Measurements from ENCODE around the gene PRKG1. TPM values are rescaled to one million over a fixed set of nuclear protein-coding genes. Genes with fewer than 3 reads are reported as not detected.

Gene PRKG1
- polyA plus RNA-seq, 3 donors = not detected

DNA sequence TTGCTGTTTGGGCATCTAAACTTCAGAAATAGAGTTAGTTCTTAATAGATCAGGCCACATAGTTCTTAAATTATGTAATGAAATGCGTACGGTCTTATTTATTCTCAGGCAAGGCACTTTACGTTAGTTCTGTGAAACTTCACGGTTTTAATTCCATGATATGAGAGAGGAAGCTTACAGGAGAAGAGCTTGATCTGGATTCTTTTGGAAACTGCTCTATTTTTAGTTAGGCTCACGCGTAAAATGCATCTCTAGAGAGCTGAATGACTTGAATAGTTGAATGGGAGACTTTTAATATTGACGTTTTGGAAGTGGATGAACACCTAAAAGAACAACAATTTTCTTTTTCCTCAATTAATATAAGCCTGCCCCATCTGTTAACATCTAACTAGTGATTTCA, 71.1 kb downstream of the PRKG1 start:
- H3K4me3 ChIP-seq (replicated peaks in 1 of 3; ENCODE audit: low read depth in 2 of 3, low read length in 3 of 3) = no peak overlapping the region
- no peak overlapping the region for H3K27ac Mint-ChIP-seq
- no peaks in the 10 kb centered on the region for H4K20me1 ChIP-seq (ENCODE audit: insufficient read depth, low read length)
- TF ChIP-seq, protein P1, sequence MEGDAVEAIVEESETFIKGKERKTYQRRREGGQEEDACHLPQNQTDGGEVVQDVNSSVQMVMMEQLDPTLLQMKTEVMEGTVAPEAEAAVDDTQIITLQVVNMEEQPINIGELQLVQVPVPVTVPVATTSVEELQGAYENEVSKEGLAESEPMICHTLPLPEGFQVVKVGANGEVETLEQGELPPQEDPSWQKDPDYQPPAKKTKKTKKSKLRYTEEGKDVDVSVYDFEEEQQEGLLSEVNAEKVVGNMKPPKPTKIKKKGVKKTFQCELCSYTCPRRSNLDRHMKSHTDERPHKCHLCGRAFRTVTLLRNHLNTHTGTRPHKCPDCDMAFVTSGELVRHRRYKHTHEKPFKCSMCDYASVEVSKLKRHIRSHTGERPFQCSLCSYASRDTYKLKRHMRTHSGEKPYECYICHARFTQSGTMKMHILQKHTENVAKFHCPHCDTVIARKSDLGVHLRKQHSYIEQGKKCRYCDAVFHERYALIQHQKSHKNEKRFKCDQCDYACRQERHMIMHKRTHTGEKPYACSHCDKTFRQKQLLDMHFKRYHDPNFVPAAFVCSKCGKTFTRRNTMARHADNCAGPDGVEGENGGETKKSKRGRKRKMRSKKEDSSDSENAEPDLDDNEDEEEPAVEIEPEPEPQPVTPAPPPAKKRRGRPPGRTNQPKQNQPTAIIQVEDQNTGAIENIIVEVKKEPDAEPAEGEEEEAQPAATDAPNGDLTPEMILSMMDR (IDR thresholded peaks at IDR 0.05) = no peak
- 83% methylated on average over 4 of the region's 7 CpGs for WGBS (ENCODE audit: insufficient coverage)
- H3K4me2 ChIP-seq (replicated peaks; ENCODE audit: extremely low read depth, low read length, poor library complexity, severe bottlenecking) = no peak overlapping the region
- H3K27me3 Mint-ChIP-seq (ENCODE audit: low read depth in 3 of 3) = no peaks in the 10 kb centered on the region
- H3K4me3 Mint-ChIP-seq = no peak overlapping the region
- H3K9me3 Mint-ChIP-seq = peaks cover 0 to 2% (median 0%) of the 10 kb centered on the region in 7 donors
- no peak for DNase-seq
- no peak overlapping the region for H3K9ac ChIP-seq (ENCODE audit: insufficient read depth, low read length, poor library complexity, severe bottlenecking)
- no peaks in the 10 kb centered on the region for H3K27me3 ChIP-seq (ENCODE audit: control insufficient read depth in 2 of 2, insufficient read depth in 2 of 2, low read length in 2 of 2)
- intact Hi-C loops (cut with micrococcal nuclease) = no loop called here
- H3K9me3 ChIP-seq (replicated peaks in 1 of 2; ENCODE audit: control insufficient read depth in 1 of 2, insufficient read depth in 1 of 2, low read length in 2 of 2) = no peaks in the 10 kb centered on the region
- H3K36me3 Mint-ChIP-seq = no peaks in the 10 kb centered on the region
- no peaks in the 10 kb centered on the region for H3K4me1 ChIP-seq (ENCODE audit: control insufficient read depth in 1 of 2, insufficient read depth in 2 of 2, low read length in 2 of 2)
- H3K36me3 ChIP-seq (replicated peaks in 1 of 2; ENCODE audit: control insufficient read depth in 1 of 2, insufficient read depth in 2 of 2, low read length in 2 of 2) = no peaks in the 10 kb centered on the region
- H3K27ac ChIP-seq (ENCODE audit: low read depth in 1 of 2, low read length in 2 of 2) = no peak overlapping the region
- no peaks in the 10 kb centered on the region for H3K4me1 Mint-ChIP-seq
- no peaks in the 10 kb centered on the region for H3K79me2 ChIP-seq (ENCODE audit: insufficient read depth, low read length)
- no peak overlapping the region for H2AFZ ChIP-seq (ENCODE audit: insufficient read depth, low read depth, low read length, poor library complexity, severe bottlenecking)

- TF ChIP-seq, protein P1 (IDR thresholded peaks at IDR 0.05) = no peak
- no CpG with 5 or more reads among the region's 2 CpGs for WGBS (ENCODE audit: insufficient coverage)
- intact Hi-C loops (cut with micrococcal nuclease) = no loop called here
- no peaks in the 10 kb centered on the region for H3K9me3 ChIP-seq (replicated peaks in 1 of 2; ENCODE audit: control insufficient read depth in 1 of 2, insufficient read depth in 1 of 2, low read length in 2 of 2)
- H2AFZ ChIP-seq (ENCODE audit: insufficient read depth, low read depth, low read length, poor library complexity, severe bottlenecking) = no peak overlapping the region
- H3K36me3 ChIP-seq (replicated peaks in 1 of 2; ENCODE audit: control insufficient read depth in 1 of 2, insufficient read depth in 2 of 2, low read length in 2 of 2) = no peaks in the 10 kb centered on the region
- H3K4me1 ChIP-seq (ENCODE audit: control insufficient read depth in 1 of 2, insufficient read depth in 2 of 2, low read length in 2 of 2) = no peaks in the 10 kb centered on the region
- no peaks in the 10 kb centered on the region for H3K4me1 Mint-ChIP-seq
- no peaks in the 10 kb centered on the region for H3K27me3 Mint-ChIP-seq (ENCODE audit: low read depth in 3 of 3)
- no peak overlapping the region for H3K9ac ChIP-seq (ENCODE audit: insufficient read depth, low read length, poor library complexity, severe bottlenecking)
- H3K27me3 ChIP-seq (ENCODE audit: control insufficient read depth in 2 of 2, insufficient read depth in 2 of 2, low read length in 2 of 2) = no peaks in the 10 kb centered on the region
- H3K79me2 ChIP-seq (ENCODE audit: insufficient read depth, low read length) = no peaks in the 10 kb centered on the region
- H3K36me3 Mint-ChIP-seq = no peaks in the 10 kb centered on the region
- no peak for DNase-seq
- no peaks in the 10 kb centered on the region for H4K20me1 ChIP-seq (ENCODE audit: insufficient read depth, low read length)
- no peak overlapping the region for H3K4me2 ChIP-seq (replicated peaks; ENCODE audit: extremely low read depth, low read length, poor library complexity, severe bottlenecking)
- H3K4me3 ChIP-seq (replicated peaks in 1 of 3; ENCODE audit: low read depth in 2 of 3, low read length in 3 of 3) = no peak overlapping the region
- peaks cover 0 to 2% (median 0%) of the 10 kb centered on the region in 7 donors for H3K9me3 Mint-ChIP-seq
- no peak overlapping the region for H3K27ac Mint-ChIP-seq
- no peak overlapping the region for H3K4me3 Mint-ChIP-seq
- no peak overlapping the region for H3K27ac ChIP-seq (ENCODE audit: low read depth in 1 of 2, low read length in 2 of 2)
Measured at GRCh38 chr10:51147644-51148399, 73.5 kb downstream of the PRKG1 start.
